Smooth muscle cell of the brain vasculature (primary cell): ENCODE results near the gene ZNFX1.
A peak's percentile ranks its signal among the peaks of the same experiment; 100 is the strongest.
"Not testable (repeated sequence)": the region's sequence is repeated elsewhere in the genome, so short reads cannot be mapped to it uniquely, and the experiment has no call there.

ENCODE experiments used
- DNase-seq: peaks from one replicate; pipeline ENCODE4 v3.0.0-alpha.2; 2012; ENCODE audit warnings: low read depth, low spot score

The ZNFX1 gene

DNA sequence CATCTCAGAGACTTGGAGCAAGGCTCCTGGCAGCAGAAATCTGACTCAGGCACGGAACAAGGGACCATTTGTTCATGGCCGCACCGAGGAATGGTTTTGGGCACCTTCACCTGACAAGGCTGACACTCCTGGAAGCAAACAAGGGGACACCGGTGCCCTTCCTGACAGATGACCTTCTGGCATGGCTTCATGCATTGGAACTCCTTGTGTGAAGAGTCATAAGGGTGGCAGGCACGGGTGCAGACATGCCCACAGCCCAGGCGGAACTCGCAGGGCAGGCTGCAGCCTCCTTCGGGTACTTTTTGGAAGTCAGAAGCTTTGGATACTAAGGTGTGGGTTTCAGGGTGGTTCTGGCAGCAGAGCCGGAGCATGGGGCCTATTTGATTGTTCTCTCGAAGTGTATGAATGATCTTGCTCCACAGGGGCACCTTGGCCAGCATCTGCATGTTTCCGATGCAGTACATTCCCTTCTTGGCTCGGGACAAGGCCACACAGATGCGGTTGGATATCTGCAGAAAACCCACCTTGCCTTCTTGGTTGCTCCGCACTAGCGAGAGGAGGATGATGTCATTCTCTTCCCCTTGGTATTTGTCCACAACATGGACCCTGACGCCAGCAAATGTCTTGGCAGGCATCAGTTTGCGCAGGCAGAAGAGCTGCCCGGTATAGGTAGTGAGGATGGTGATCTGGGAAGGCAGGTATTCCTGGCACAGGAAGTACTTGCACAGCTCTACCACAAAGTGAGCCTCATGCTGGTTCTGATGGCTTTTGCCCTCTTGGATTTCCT is 28.8 kb downstream of the ZNFX1 start:
- no peak for DNase-seq

DNA sequence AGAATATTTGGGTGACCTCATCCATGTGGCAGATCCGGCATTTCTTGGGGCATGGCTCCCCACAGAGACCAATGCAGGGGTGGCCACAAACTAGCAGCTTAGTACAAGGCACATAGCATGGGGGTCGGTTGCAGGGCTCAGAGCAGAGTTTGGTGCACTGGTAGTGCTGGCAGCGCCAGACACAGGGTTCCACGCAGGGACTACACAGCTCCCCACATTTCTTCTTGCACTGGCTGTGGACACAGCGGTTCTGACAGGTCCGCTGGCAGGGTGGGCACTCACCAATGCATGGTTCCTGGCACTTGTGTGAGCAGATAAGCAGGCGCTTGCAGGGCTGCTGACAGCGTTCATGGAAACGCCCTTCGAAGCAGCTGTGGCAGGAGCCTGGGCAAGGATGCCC is 29.6 kb downstream of the ZNFX1 start:
- no peak for DNase-seq

DNA sequence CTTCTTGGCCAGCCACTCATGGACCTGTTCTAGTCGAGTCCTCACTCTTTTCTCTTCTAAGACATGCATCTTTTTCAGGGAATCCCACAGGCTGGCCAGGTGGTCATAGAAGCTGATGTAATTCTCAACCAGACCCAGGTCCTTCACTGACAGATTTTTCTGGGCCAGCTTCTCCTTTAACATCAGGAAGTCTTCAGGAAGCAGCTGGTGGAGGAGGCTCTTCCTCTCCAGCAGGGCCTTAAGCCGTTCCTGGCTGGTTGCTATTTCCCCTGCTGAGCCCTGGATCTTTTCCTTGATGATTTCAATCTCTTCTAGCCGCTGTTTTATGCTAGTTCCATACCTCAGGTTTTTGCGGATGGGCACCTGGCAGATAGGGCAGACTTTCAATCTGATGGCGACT is 30.1 kb downstream of the ZNFX1 start:
- DNase-seq: no peak

DNA sequence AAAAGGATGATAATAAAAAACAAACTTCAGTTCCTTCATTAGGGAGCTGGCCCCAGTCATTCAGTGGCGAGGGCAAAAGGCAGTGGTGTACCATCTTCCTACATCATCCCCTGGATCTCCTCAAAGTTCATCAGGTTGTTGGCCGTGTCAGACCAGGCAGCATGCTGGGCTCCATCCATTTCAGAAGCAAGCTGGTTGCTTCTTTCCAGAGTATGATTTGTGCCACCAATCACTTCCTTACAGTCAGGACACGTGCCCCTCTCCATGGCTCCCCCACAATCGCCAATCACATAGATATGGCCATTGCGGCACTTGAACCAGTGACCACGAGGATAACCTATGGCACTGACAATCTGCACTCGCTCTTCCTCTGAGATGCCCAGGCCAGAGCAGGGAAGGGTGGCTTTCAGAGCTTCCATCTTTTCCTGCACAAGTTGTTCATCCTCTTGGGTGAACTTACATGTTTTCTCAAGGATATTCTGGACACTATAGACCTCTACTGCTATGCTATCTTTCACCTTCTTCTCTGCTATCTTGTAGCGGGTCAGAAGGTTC is 30.6 kb downstream of the ZNFX1 start:
- DNase-seq: no peak

DNA sequence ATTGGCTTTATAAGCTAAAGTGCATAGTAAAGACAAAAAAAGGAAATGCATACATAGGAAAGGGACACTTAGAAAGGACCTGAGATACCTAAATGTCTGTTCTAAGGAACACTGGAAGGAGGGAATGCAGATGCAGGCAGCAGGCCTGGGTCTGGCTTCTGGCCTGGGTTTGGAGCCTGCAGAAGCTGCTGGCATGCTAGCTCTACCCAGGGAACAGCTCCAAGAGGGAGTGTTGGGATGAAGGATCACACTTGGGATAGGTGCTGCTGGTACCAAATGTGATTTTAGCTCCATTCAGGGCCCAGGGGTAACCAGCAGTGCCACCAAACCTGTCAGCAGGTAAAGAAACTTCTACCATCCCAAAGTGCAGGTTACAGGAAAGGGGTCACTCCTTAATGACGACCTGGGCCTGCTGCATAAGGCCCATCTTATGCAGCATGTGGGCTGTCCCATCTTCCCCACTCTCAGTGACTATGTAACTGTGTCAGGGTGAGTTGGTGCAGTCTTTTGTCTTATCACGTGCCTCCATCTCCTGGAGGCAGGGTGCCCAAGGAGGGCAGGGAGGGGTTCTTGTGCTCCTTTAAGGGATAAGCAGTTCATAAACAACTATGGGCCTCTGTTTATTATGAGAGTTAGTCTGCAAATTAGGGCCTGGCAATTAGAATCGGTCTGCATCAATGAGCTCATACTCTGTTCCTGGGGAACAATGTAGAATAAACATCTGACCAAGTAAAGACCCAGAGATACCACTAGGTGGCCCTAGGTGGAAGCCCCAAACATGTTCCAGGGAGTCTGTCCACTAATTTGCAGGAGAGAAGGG is 31.7 kb downstream of the ZNFX1 start:
- DNase-seq: no peak

DNA sequence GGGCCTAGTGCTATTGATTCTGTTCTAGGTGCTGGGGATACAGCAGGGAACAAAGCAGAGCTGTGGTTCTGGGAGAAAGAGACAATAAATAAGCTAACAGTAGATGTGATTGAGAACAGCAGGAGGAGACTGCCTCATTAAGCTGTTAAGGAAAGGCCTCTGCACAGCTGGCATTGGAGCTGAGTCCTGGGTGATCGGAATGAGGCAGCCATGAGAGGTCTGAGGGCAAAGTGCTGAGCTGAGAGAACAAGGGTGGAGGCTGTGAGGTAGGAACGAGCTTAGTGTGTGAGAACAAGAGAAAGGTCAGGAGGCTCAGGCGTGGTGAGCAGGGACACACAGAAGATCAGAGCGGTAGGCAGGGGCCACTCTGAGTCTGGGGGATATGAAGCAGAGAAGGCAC is 40.3 kb downstream of the ZNFX1 start:
- no peak for DNase-seq

DNA sequence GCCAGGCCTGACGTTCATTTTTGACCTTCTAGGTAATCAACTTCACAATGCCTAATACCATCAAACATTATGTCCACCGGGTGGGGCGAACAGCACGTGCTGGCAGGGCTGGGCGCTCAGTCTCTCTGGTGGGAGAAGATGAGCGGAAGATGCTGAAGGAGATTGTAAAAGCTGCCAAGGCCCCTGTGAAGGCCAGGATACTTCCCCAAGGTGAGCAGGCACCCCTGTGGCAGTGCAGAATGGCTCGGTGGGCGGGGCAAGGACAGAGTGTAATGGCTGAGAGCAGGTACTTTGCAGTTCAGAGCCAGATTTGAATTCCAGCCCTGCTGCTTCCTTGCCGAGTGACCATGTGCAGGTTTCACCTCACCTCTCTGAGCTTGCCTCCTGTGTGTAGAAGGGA is 41.6 kb downstream of the ZNFX1 start:
- no peak for DNase-seq

DNA sequence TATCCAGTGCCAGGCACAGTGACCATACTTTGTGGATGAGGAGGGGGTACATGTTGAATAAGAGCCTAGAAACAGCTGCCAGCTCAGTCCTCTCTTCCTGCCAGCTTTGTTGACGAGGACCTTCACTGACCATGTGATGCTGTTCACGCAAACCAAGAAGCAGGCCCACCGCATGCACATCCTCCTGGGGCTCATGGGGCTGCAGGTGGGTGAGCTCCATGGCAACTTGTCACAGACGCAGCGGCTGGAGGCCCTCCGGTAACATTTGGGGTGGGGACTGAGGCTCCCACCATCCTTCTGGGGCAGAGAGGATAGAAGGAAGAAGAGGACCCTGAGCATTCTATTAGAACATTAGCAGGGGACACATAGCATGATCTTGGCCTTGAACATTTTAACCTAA is 43.0 kb downstream of the ZNFX1 start:
- DNase-seq: no peak

DNA sequence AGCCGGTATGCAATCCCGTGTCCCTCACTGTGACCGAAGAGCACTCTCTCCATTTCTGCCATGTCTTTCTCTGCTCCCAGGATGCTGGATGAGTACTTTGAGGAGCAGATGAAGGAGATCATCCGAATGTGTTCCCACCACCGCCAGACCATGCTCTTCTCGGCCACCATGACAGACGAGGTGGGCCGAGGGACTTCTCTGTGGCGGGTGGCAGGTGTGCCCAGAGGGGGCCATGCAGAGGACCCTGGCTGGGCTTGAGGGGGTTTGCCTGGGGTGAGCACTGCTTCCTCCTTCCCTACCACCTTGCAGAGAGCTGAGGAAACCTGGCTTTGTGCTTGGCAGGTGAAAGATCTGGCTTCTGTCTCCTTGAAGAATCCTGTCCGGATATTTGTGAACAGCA is 44.6 kb downstream of the ZNFX1 start:
- no peak for DNase-seq

DNA sequence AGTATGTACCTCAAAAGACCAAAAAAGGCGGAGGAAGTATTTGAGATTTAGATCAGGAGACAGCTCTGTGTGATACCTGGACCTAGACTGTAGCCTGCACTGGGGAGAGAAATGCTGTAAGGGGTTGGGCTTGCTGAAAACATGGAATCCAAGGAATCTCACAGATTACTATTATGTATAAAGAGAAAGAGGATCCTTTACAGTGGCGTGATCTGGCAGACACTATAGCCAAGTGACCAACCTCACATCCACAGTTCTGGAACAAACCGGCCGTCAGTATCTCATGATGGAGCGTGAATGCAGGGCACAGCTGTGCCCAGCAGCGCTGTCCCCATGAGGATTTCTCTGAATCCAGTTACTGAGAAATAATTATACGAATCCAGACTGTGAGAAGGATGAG is 46.4 kb downstream of the ZNFX1 start:
- DNase-seq: no peak

DNA sequence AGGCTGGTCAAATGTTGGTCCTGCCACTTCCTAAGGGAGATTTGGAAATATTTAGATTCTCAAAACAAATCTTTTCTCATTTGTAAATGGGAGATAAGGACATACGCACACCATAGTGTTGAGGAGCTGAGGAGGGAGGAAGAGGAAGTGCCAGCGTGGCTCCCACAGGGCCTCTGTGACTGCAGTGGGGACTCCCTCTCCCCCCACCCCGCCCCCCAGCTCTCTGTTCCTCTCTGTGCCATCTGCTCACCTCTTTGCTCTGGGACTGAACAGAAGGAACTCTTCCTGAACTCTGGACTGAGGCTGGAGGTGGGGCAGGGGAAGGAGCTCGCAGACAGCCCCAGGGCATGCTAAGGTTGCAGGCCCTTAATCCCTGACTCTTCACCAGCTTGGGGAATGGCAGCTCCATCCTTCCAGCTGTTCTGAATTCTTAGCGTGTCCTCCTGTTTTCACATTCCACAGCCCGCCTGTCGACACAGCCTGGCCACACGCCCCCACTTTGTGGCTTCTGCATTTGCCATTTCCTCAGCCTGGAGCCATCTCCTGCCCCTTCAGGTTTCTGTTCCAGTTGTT is 47.2 kb downstream of the ZNFX1 start:
- DNase-seq: no peak

DNA sequence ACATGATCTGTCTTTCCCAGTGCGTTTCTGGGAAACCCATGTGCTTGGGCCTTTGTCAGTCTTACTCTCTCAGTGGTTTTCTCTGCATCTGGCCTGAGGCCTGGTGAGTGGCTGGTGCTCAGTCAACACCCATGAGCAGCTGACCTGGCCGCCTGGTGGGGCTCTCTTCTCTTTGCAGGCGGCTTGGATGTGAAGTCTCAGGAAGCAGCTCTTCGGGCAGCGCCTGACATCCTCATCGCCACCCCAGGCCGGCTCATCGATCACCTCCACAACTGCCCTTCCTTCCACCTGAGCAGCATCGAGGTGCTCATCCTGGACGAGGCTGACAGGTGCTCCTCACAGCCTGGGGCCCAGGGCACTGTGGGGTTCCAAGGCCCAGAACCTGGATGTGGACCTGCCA is 47.8 kb downstream of the ZNFX1 start:
- no peak for DNase-seq

DNA sequence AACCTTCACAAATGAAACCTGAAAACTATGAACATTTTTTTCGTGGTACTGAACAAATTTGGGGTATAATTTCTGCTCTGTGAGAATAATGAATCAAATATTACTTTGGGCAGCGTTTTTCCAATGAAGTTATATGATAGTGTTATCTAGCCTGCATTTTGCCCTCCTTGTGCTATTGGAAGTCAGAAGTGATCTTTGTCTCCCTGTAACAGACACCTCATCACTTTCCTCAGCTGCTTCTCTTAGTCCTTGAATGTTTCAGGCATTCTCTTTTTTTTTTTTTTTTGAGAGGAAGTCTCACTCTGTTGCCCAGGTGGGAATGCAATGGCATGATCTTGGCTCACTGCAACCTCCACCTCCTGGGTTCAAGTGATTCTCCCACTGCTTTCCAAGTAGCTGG is 48.5 kb downstream of the ZNFX1 start:
- no peak for DNase-seq

DNA sequence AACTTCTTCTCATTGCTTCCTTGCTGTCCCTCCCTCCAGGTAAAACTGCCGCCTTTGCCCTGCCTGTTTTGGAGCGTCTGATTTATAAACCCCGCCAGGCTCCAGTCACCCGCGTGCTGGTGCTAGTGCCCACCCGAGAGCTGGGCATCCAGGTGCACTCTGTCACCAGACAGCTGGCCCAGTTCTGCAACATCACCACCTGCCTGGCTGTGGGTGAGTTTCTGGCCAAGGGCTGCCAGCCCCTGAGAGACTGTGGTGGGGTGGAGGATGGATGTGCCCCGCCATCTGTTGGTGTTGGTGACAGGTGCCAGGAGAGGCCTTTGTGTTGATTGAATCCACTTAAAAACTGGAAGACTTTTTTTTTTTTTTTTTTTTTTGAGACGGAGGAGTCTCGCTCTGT is 49.2 kb downstream of the ZNFX1 start:
- no peak for DNase-seq

DNA sequence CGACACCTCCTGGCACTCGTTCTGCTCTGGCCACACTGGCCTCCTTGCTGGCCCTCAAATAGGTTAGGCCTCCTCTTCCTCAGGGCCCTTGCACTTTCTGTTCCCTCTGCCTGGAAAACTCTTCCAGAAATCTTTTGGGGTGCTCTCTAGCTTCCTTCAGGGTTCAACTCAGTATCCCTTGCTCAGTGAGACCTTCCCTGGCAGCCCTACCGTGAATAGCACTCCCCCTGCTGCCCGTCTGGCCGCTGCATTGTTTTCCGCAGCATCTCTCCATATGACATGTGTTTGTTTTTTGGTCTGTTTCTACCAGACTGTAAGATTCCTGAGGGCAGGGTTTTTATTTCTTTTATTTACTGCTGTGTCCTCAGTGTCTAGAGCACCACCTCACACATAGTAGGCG is 52.0 kb downstream of the ZNFX1 start:
- no peak for DNase-seq

DNA sequence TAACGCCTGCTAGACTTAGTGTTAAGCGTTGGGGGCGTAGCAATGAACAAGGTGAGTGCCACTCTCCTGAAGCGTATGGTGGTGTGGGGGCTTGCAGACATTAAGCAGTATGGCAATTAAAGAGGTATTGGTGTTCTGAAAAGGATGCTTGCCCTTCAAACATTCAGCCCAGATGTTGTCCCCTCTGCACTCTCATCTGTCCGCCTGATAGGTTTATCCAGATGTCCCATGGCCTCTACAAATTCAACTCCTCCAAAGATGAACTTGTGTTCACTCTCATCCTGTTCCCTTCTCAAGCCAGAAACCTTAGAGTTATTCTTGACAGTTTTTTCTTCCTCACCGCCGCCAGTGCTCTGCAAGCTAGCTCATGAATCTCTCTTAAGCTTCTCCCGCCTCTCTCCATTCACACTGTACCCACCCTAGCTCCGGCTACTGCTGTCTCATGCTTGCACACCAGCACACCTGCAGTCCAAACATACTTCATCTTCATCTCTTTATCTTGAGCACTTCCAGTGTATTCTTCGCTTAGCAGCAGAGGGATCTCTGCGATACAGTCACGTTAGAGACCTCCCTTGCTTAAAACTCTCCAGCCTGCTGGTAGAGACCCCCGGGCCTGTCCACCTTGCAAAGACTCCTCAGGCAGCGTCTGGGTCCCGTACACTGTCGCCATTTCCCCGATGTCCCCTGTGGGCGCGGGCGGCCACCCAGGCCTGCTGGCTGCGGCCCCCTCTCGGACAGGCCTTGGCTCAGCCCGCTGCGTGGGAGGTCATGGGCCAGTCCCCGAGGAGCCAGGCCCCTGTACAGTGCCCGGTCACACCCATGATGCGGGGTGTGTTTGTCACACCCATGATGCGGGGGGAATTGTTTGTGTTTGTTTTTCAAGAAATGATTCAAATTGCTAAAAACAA is 57.7 kb downstream of the ZNFX1 start:
- no peak for DNase-seq

DNA sequence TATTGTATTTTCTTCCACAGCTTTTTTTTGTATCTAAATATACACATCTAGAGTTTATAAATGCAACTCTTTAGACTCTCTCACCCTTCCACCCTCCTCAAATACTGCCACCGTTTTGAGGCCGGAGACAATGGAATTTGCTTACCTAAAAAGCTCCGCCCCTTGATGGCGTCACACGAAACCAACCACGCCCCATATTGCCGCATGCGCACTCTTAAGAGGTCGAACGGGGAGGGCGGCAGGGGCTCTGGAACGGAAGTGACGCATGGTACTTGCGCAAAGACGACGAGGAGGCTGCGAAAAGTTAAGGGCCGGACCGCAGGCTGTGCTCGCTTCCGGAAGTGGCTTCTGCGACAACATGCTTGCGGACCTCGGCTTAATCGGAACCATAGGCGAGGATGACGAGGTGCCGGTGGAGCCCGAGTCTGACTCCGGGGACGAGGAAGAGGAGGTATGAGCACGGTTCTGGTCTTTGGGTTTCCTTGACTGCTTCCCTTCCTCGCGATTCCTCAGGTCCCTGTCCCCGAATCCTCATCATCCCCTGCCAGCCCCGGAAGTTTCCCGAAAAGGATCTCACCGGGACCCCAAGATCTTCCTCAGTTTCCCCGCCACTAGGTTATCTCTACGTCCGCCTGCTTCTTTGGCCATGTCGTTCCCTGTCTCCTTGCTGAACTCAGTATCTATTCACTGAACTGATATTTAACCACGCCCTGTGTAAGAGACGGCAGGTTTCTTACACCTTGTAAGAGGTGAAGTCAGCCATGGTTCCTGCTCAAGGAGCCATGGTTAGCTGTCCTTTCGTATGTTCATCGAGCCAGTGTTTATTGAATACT is 58.5 kb downstream of the ZNFX1 start, which contains the start of gene DDX27:
DDX27 (plus strand) TSS at position 326 of the 833 bp plus-strand sequence; CDS start at position 359, 33 bp downstream.
- DNase-seq: peak; percentile 98

DNA sequence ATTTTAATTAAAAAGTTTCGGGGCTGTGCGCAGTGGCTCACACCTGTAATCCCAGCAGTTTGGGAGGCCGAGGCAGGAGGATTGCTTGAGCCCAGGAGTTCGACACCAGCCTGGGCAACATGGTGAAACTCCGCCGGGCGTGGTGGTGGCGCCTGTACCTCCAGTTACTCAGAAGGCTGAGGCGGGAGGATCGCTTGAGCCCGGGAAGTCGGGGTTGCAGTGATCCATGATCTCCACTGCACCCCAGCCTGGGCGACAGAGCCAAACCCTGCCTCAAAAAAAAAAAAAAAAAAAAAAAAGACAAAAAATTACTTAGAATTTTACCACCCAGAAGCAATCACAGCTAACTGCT is 59.1 kb downstream of the ZNFX1 start:
- not testable (repeated sequence) for DNase-seq

DNA sequence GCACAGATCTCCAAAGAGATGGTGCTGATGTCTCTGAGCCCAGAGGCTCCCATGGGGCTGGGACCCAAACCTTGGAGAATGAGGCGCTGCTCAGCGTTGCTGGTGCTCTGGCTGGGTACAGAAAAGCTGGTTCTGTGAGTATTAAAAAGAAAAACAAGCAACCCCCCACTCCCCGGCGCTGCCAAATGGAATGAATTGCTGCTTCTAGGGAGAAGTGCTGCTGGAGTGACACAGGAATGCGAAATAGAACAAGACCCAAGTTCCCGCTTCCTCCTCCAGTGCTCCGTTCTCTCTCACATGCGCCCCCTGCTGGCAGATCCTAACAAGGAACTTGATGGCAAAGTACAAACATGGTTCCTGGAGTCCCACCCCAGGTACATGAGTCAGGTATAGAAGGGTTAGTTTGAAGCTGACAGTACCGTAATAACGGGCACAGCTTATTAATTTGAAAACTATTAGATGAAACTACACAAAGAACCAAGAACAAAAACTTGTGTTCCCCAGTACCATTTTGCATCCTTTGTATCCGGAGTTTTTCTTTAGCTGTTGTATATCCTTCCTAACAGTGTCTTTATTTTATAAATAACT is 60.8 kb downstream of the ZNFX1 start:
- peak; percentile 81 for DNase-seq

DNA sequence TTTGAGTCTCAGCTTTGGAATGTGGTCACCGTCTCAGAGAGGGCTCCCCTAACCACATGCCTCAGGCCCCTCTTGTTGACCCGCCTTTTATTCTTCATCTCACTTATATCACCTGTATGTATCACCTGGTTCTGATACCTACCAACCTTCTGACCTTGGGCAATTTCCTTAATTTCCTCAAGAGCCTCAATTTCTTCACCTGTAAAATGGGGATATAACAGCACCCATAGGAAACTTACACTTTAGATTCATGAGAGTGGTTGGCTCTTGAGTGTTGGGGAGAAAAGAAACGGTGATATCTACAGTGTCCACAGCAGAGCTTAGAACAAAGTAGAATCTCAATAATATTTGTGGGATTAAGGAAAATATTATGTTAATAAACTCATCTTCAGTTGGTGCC is 62.6 kb downstream of the ZNFX1 start:
- no peak for DNase-seq
